K562 (cell line): ENCODE measurements around the gene CHD2.

Experiments
- ARID4B ChIP-seq: sonication (generic); formaldehyde crosslinking; IDR thresholded peaks from 2 replicates; pipeline ENCODE4 v1.8.0; 2022; ENCODE audit warnings: mild to moderate bottlenecking, missing genetic modification reagents
- ATF3 ChIP-seq, 2 experiments: fragments of 450-650 bp in 1 of 2; sonication (generic) in 1 of 2; formaldehyde crosslinking in 1 of 2; IDR thresholded peaks in 1 of 2; conservative IDR thresholded peaks in 1 of 2; 2 replicates each; pipeline versions ENCODE4 v1.6.1 to v1.8.1; 2016 to 2023; ENCODE audit warnings: mild to moderate bottlenecking in 2 of 2, moderate library complexity in 2 of 2, inconsistent platforms in 1 of 2, missing genetic modification reagents in 1 of 2
- BMI1 ChIP-seq: fragments of 150-350 bp; IDR thresholded peaks from 2 replicates; pipeline ENCODE4 v1.6.1; 2014; ENCODE audit warnings: low read length
- CTCF ChIP-seq, 3 experiments: IDR thresholded peaks in 2 of 3; conservative IDR thresholded peaks in 1 of 3; 2 replicates each; pipeline ENCODE4 v1.5.1; 2011 to 2012; ENCODE audit warnings: low read length in 3 of 3, mild to moderate bottlenecking in 3 of 3, control low read depth in 2 of 3, improper control_type of control experiment in 1 of 3, inconsistent platforms in 1 of 3, low read depth in 1 of 3, mixed read lengths in 1 of 3, moderate library complexity in 1 of 3; ENCODE audit not compliant: insufficient read depth in 2 of 3
- DPF2 ChIP-seq: fragments of 450-650 bp; IDR thresholded peaks from 2 replicates; pipeline ENCODE4 v1.6.1; 2016
- ETV6 ChIP-seq, 3 experiments: fragments of 150-350 bp in 1 of 3; sonication (generic) in 1 of 3; formaldehyde crosslinking in 1 of 3; IDR thresholded peaks; 2 replicates each; pipeline versions ENCODE4 v1.6.1 to v1.8.0; 2014 to 2022; ENCODE audit warnings: borderline replicate concordance in 2 of 3, low read depth in 2 of 3, antibody characterized with exemption in 1 of 3, low read length in 1 of 3, mild to moderate bottlenecking in 1 of 3, missing genetic modification reagents in 1 of 3
- HBP1 ChIP-seq: fragments of 450-650 bp; formaldehyde crosslinking; IDR thresholded peaks from 2 replicates; pipeline ENCODE4 v1.4.0; 2022; ENCODE audit warnings: missing genetic modification characterization
- LCOR ChIP-seq: sonication (generic); formaldehyde crosslinking; IDR thresholded peaks from 2 replicates; pipeline ENCODE4 v1.8.0; 2022; ENCODE audit warnings: mild to moderate bottlenecking, missing genetic modification reagents
- MEF2D ChIP-seq: conservative IDR thresholded peaks from 2 replicates; pipeline ENCODE4 v1.6.1; 2016; ENCODE audit warnings: low read depth, missing genetic modification characterization, missing compliant biosample characterization
- NRF1 ChIP-seq, 2 experiments: fragments of 450-650 bp; IDR thresholded peaks in 1 of 2; conservative IDR thresholded peaks in 1 of 2; 2 replicates each; pipeline ENCODE4 v1.6.1; 2014; ENCODE audit warnings: mild to moderate bottlenecking in 2 of 2
- POLR2AphosphoS5 ChIP-seq: IDR thresholded peaks from 2 replicates; pipeline ENCODE4 v1.6.1; 2011; ENCODE audit warnings: mild to moderate bottlenecking, low read depth, low read length, moderate library complexity; ENCODE audit not compliant: control insufficient read depth, insufficient read depth
- RAD21 ChIP-seq, 2 experiments: fragments of 250-450 bp in 1 of 2; fragments of 450-650 bp in 1 of 2; sonication (Bioruptor Pico) in 1 of 2; formaldehyde crosslinking in 1 of 2; IDR thresholded peaks in 1 of 2; conservative IDR thresholded peaks in 1 of 2; 2 replicates each; pipeline versions ENCODE4 v1.4.0 to v1.8.0; 2020 to 2022; ENCODE audit warnings: mild to moderate bottlenecking in 2 of 2, moderate library complexity in 1 of 2
- TSHZ1 ChIP-seq: fragments of 250-450 bp; sonication (Bioruptor Pico); IDR thresholded peaks from 2 replicates; pipeline ENCODE4 v1.4.0; 2020; ENCODE audit warnings: mild to moderate bottlenecking, moderate library complexity
- ZBTB17 ChIP-seq: fragments of 450-650 bp; formaldehyde crosslinking; IDR thresholded peaks from 2 replicates; pipeline ENCODE4 v1.4.0; 2020; ENCODE audit warnings: mild to moderate bottlenecking

GRCh38 chr15:93049233-93049632, 149.1 kb downstream of the CHD2 start:
- no peak for TF ChIP-seq LCOR (CRISPR knock-in tag)
- TF ChIP-seq NRF1 (conservative IDR thresholded peaks at IDR 0.05 in 1 of 2, IDR thresholded peaks at IDR 0.05 in 1 of 2), result no peak
- no peak for TF ChIP-seq HBP1 (CRISPR knock-in tag)
- no peak for TF ChIP-seq CTCF (IDR thresholded peaks at IDR 0.05 in 2 of 3, conservative IDR thresholded peaks at IDR 0.05 in 1 of 3; ENCODE audit: insufficient read depth in 2 of 3, low read depth in 1 of 3, low read length in 3 of 3)
- no peak for TF ChIP-seq BMI1
- no peak for TF ChIP-seq ARID4B (CRISPR knock-in tag)
- TF ChIP-seq MEF2D (tag), result no peak
- TF ChIP-seq TSHZ1 (CRISPR knock-in tag), result no peak
- TF ChIP-seq ETV6 (IDR thresholded peaks at IDR 0.05; ENCODE audit: borderline replicate concordance in 1 of 2, low read depth in 2 of 2, low read length in 1 of 2), result no peak
- TF ChIP-seq ETV6 (CRISPR knock-in tag; IDR thresholded peaks at IDR 0.05; ENCODE audit: borderline replicate concordance), result no peak
- no peak for TF ChIP-seq DPF2
- TF ChIP-seq RAD21 (CRISPR knock-in tag; conservative IDR thresholded peaks at IDR 0.05 in 1 of 2, IDR thresholded peaks at IDR 0.05 in 1 of 2), result no peak
- no peak for TF ChIP-seq ZBTB17 (CRISPR knock-in tag)
- no peak for TF ChIP-seq ATF3 (IDR thresholded peaks at IDR 0.05)
- no peak for TF ChIP-seq ATF3 (CRISPR knock-in tag; conservative IDR thresholded peaks at IDR 0.05)
- no peak for TF ChIP-seq POLR2AphosphoS5
